ENCODE results near the gene FTO.

GRCh38 chr16:54034684-54035083, 330.7 kb downstream of the FTO start:
- TF ChIP-seq CTCF (IDR thresholded peaks at IDR 0.05; ENCODE audit: insufficient read depth, low read length, poor library complexity, severe bottlenecking) = no peak
- no peak for TF ChIP-seq EZH2phosphoT487 (conservative IDR thresholded peaks at IDR 0.05; ENCODE audit: low read length)
